SK-N-SH treated with all-trans-retinoic acid at 6 μM for 48 hours (cell line): ENCODE data around the gene COX7A2.

Experiments
- ATAC-seq: fragments of 200-7000 bp; cut with Tn5 transposase; 3 replicates; pipeline ENCODE4 v1.9.1; 2020; ENCODE audit warnings: mild to moderate bottlenecking, moderate library complexity
- BACH2 ChIP-seq: fragments of 250-450 bp; sonication (Bioruptor Pico); IDR thresholded peaks from 2 replicates; pipeline ENCODE4 v1.9.0; 2021; ENCODE audit warnings: mild to moderate bottlenecking, borderline replicate concordance
- CSDC2 ChIP-seq: fragments of 250-450 bp; sonication (Bioruptor Pico); IDR thresholded peaks from 2 replicates; pipeline ENCODE4 v1.5.0; 2020; ENCODE audit warnings: mild to moderate bottlenecking, moderate library complexity
- ESRRG ChIP-seq: fragments of 250-450 bp; sonication (Bioruptor Pico); IDR thresholded peaks from 2 replicates; pipeline ENCODE4 v1.6.1; 2021; ENCODE audit warnings: mild to moderate bottlenecking
- GLIS3 ChIP-seq: fragments of 250-450 bp; sonication (Bioruptor Pico); IDR thresholded peaks from 2 replicates; pipeline ENCODE4 v1.5.0; 2020; ENCODE audit warnings: mild to moderate bottlenecking, moderate library complexity
- OSR1 ChIP-seq: fragments of 250-450 bp; sonication (Bioruptor Pico); IDR thresholded peaks from 2 replicates; pipeline ENCODE4 v1.8.0; 2022; ENCODE audit warnings: moderate library complexity, mild to moderate bottlenecking, inconsistent platforms
- PATZ1 ChIP-seq: fragments of 250-450 bp; sonication (Bioruptor Pico); IDR thresholded peaks from 2 replicates; pipeline ENCODE4 v1.8.0; 2020; ENCODE audit warnings: mild to moderate bottlenecking, moderate library complexity, borderline replicate concordance
- POU6F1 ChIP-seq: fragments of 250-450 bp; sonication (Bioruptor Pico); IDR thresholded peaks from 2 replicates; pipeline ENCODE4 v1.8.0; 2021; ENCODE audit warnings: low read depth, mild to moderate bottlenecking, moderate library complexity, borderline replicate concordance
- PPARA ChIP-seq: fragments of 250-450 bp; sonication (Bioruptor Pico); IDR thresholded peaks from 2 replicates; pipeline ENCODE4 v1.5.0; 2020; ENCODE audit warnings: mild to moderate bottlenecking, borderline replicate concordance
- RARB ChIP-seq: fragments of 250-450 bp; sonication (Bioruptor Pico); IDR thresholded peaks from 2 replicates; pipeline ENCODE4 v1.8.0; 2021; ENCODE audit warnings: mild to moderate bottlenecking, moderate library complexity
- SNAI2 ChIP-seq: fragments of 250-450 bp; sonication (Bioruptor Pico); IDR thresholded peaks from 2 replicates; pipeline ENCODE4 v1.5.0; 2020; ENCODE audit warnings: mild to moderate bottlenecking, moderate library complexity
- TCF4 ChIP-seq: fragments of 250-450 bp; sonication (Bioruptor Pico); IDR thresholded peaks from 2 replicates; pipeline ENCODE4 v1.8.0; 2021; ENCODE audit warnings: mild to moderate bottlenecking, moderate library complexity, borderline replicate concordance
- TOX ChIP-seq: fragments of 250-450 bp; sonication (Bioruptor Pico); IDR thresholded peaks from 2 replicates; pipeline ENCODE4 v1.8.0; 2021; ENCODE audit warnings: mild to moderate bottlenecking, moderate library complexity, borderline replicate concordance
- TSHZ2 ChIP-seq: fragments of 250-450 bp; sonication (Bioruptor Pico); IDR thresholded peaks from 2 replicates; pipeline ENCODE4 v1.5.0; 2020; ENCODE audit warnings: mild to moderate bottlenecking, moderate library complexity
- ZC3H10 ChIP-seq: fragments of 250-450 bp; sonication (Bioruptor Pico); IDR thresholded peaks from 2 replicates; pipeline ENCODE4 v1.5.1; 2021; ENCODE audit warnings: mild to moderate bottlenecking, moderate library complexity
- ZFP3 ChIP-seq: fragments of 250-450 bp; sonication (Bioruptor Pico); IDR thresholded peaks from 2 replicates; pipeline ENCODE4 v1.5.0; 2020; ENCODE audit warnings: mild to moderate bottlenecking, moderate library complexity
- ZFP30 ChIP-seq: fragments of 450-650 bp; formaldehyde crosslinking; IDR thresholded peaks from 2 replicates; pipeline ENCODE4 v1.5.0; 2022; ENCODE audit warnings: mild to moderate bottlenecking, moderate library complexity
- ZNF565 ChIP-seq: fragments of 450-650 bp; formaldehyde crosslinking; conservative IDR thresholded peaks from 2 replicates; pipeline ENCODE4 v1.5.0; 2020; ENCODE audit warnings: low read depth, mild to moderate bottlenecking, moderate library complexity
- ZNF70 ChIP-seq: fragments of 450-650 bp; formaldehyde crosslinking; IDR thresholded peaks from 2 replicates; pipeline ENCODE4 v1.5.0; 2020; ENCODE audit warnings: mild to moderate bottlenecking, moderate library complexity
- ZNF8 ChIP-seq: fragments of 450-650 bp; formaldehyde crosslinking; IDR thresholded peaks from 2 replicates; pipeline ENCODE4 v1.5.0; 2020; ENCODE audit warnings: mild to moderate bottlenecking, moderate library complexity
- TF ChIP-seq, protein P1 (sequence below): fragments of 250-450 bp; sonication (Bioruptor Pico); IDR thresholded peaks from 2 replicates; pipeline ENCODE4 v1.5.1; 2020; ENCODE audit warnings: low read depth, mild to moderate bottlenecking, moderate library complexity
- TF ChIP-seq, protein P2 (sequence below): fragments of 250-450 bp; sonication (Bioruptor Pico); IDR thresholded peaks from 2 replicates; pipeline ENCODE4 v1.5.1; 2021; ENCODE audit warnings: mild to moderate bottlenecking, moderate library complexity

The COX7A2 gene

GRCh38 chr6:75213112-75213511 lies 30.5 kb downstream of the COX7A2 start (continued):
- TF ChIP-seq POU6F1 (no peak), SNAI2 (no peak), PATZ1 (CRISPR knock-in tag) (no peak), TCF4 (CRISPR knock-in tag) (no peak)

- TF ChIP-seq POU6F1: no peak
- TF ChIP-seq TOX (CRISPR knock-in tag): no peak
- no peak for TF ChIP-seq RARB
- no peak for TF ChIP-seq PPARA
- TF ChIP-seq GLIS3 (CRISPR knock-in tag): no peak
- no peak for TF ChIP-seq CSDC2 (CRISPR knock-in tag)
- TF ChIP-seq ZFP30 (CRISPR knock-in tag): no peak
- no peak for TF ChIP-seq ZNF8
- TF ChIP-seq ESRRG (CRISPR knock-in tag): no peak
- TF ChIP-seq ZFP3 (CRISPR knock-in tag): no peak
- TF ChIP-seq TSHZ2 (CRISPR knock-in tag): no peak
- TF ChIP-seq, protein P1, sequence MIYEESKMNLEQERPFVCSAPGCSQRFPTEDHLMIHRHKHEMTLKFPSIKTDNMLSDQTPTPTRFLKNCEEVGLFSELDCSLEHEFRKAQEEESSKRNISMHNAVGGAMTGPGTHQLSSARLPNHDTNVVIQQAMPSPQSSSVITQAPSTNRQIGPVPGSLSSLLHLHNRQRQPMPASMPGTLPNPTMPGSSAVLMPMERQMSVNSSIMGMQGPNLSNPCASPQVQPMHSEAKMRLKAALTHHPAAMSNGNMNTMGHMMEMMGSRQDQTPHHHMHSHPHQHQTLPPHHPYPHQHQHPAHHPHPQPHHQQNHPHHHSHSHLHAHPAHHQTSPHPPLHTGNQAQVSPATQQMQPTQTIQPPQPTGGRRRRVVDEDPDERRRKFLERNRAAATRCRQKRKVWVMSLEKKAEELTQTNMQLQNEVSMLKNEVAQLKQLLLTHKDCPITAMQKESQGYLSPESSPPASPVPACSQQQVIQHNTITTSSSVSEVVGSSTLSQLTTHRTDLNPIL (CRISPR knock-in tag): no peak
- TF ChIP-seq PATZ1 (CRISPR knock-in tag): no peak
- TF ChIP-seq OSR1 (CRISPR knock-in tag): no peak
- TF ChIP-seq ZC3H10 (CRISPR knock-in tag): no peak
- TF ChIP-seq, protein P2, sequence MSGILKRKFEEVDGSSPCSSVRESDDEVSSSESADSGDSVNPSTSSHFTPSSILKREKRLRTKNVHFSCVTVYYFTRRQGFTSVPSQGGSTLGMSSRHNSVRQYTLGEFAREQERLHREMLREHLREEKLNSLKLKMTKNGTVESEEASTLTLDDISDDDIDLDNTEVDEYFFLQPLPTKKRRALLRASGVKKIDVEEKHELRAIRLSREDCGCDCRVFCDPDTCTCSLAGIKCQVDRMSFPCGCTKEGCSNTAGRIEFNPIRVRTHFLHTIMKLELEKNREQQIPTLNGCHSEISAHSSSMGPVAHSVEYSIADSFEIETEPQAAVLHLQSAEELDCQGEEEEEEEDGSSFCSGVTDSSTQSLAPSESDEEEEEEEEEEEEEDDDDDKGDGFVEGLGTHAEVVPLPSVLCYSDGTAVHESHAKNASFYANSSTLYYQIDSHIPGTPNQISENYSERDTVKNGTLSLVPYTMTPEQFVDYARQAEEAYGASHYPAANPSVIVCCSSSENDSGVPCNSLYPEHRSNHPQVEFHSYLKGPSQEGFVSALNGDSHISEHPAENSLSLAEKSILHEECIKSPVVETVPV (CRISPR knock-in tag): no peak
- no peak for TF ChIP-seq ZNF70 (CRISPR knock-in tag)
- no peak for TF ChIP-seq SNAI2
- no peak for TF ChIP-seq ZNF565
- no peak for TF ChIP-seq BACH2
- ATAC-seq: no peak
Observed at GRCh38 chr6:75211920-75212590, 31.5 kb downstream of the COX7A2 start.
